PC-9 (cell line): ENCODE measurements around the gene TRIP13. TPM values are rescaled to one million over a fixed set of nuclear protein-coding genes. Genes with fewer than 3 reads are reported as not detected.
"Not testable (repeated sequence)": the region's sequence is repeated elsewhere in the genome, so short reads cannot be mapped to it uniquely, and the experiment has no call there.

Experiments used
- BruUV-seq: library from RNA; stranded (reverse); fragments of 400-500 nt; replicated peaks from 2 replicates; lab custom pipeline; 2021; lab: Mats Ljungman, UMichigan
- CTCF ChIA-PET: fragments of 300-600 bp; sonication (Branson Sonifier 250); formaldehyde crosslinking; loops from one replicate; lab custom pipeline; 2022; ENCODE audit warnings: antibody characterized with exemption; lab: Charles Lee
- POLR2A ChIA-PET: fragments of 300-600 bp; sonication (Branson Sonifier 250); formaldehyde crosslinking; loops from one replicate; lab custom pipeline; 2022; ENCODE audit warnings: antibody characterized with exemption; ENCODE audit not compliant: unreplicated experiment; lab: Charles Lee
- DNase-seq, 2 experiments: peaks; one replicate each; pipeline versions ENCODE4 v3.0.0 to v3.0.0-alpha.2; 2015 to 2022; ENCODE audit warnings: mixed read lengths in 1 of 2
- H2AFZ ChIP-seq: fragments of 200-600 bp; sonication (generic); 2 replicates; pipeline ENCODE4 v1.8.1; 2017; ENCODE audit warnings: antibody characterized with exemption
- H3F3A ChIP-seq: fragments of 200-600 bp; sonication (generic); 2 replicates; pipeline ENCODE4 v1.8.1; 2017; ENCODE audit warnings: antibody characterized with exemption, mild to moderate bottlenecking, low read depth; ENCODE audit not compliant: insufficient read depth
- H3K27ac ChIP-seq: fragments of 200-600 bp; sonication (generic); 2 replicates; pipeline ENCODE4 v1.6.1; 2016; ENCODE audit warnings: mixed run types
- H3K27me3 ChIP-seq: fragments of 200-600 bp; sonication (generic); 2 replicates; pipeline ENCODE4 v1.6.1; 2016; ENCODE audit warnings: low read depth, mixed run types; ENCODE audit not compliant: insufficient read depth
- H3K36me3 ChIP-seq: fragments of 200-600 bp; sonication (generic); 2 replicates; pipeline ENCODE4 v1.6.1; 2016; ENCODE audit warnings: low read depth, mixed run types
- H3K4me1 ChIP-seq: fragments of 200-600 bp; sonication (generic); replicated peaks from 2 replicates; pipeline ENCODE4 v1.6.1; 2016; ENCODE audit warnings: mixed run types; ENCODE audit not compliant: insufficient read depth
- H3K4me2 ChIP-seq: fragments of 200-600 bp; sonication (generic); 2 replicates; pipeline ENCODE4 v1.6.1; 2017; ENCODE audit warnings: mixed run types
- H3K4me3 ChIP-seq: fragments of 200-600 bp; sonication (generic); 2 replicates; pipeline ENCODE4 v1.6.1; 2016; ENCODE audit warnings: mixed run types
- H3K79me2 ChIP-seq: fragments of 200-600 bp; sonication (generic); 2 replicates; pipeline ENCODE4 v1.6.1; 2017; ENCODE audit warnings: low read depth, mixed run types
- H3K9me2 ChIP-seq: fragments of 200-600 bp; sonication (generic); 2 replicates; pipeline ENCODE4 v1.8.1; 2017; ENCODE audit warnings: mild to moderate bottlenecking; ENCODE audit not compliant: insufficient read depth
- H3K9me3 ChIP-seq: fragments of 200-600 bp; sonication (generic); 2 replicates; pipeline ENCODE4 v1.8.1; 2016; ENCODE audit warnings: low read depth; ENCODE audit not compliant: insufficient read depth
- H4K20me1 ChIP-seq: fragments of 200-600 bp; sonication (generic); 2 replicates; pipeline ENCODE4 v1.8.1; 2017; ENCODE audit not compliant: insufficient read depth
- EZH2 ChIP-seq: fragments of 200-600 bp; sonication (generic); IDR thresholded peaks from 2 replicates; pipeline ENCODE4 v1.8.0; 2017; ENCODE audit warnings: antibody characterized with exemption, low read depth
- intact Hi-C: fragments of 100-400 bp; cut with micrococcal nuclease; formaldehyde crosslinking; loops from one replicate; pipeline ENCODE4 v1.10.0; 2022; ENCODE audit not compliant: unreplicated experiment
- total RNA-seq: library from RNA; stranded (reverse); gene quantifications from 2 replicates; pipeline ENCODE4 v1.2.3, GENCODE V29; 2021
- TF ChIP-seq, protein P1 (sequence below): fragments of 200-600 bp; sonication (generic); conservative IDR thresholded peaks from 2 replicates; pipeline ENCODE4 v1.6.1; 2017; ENCODE audit warnings: mixed run types, antibody characterized with exemption, mild to moderate bottlenecking, moderate library complexity

Gene TRIP13
- total RNA-seq, 1 experiment from 2014 or later = 74.0 TPM

DNA sequence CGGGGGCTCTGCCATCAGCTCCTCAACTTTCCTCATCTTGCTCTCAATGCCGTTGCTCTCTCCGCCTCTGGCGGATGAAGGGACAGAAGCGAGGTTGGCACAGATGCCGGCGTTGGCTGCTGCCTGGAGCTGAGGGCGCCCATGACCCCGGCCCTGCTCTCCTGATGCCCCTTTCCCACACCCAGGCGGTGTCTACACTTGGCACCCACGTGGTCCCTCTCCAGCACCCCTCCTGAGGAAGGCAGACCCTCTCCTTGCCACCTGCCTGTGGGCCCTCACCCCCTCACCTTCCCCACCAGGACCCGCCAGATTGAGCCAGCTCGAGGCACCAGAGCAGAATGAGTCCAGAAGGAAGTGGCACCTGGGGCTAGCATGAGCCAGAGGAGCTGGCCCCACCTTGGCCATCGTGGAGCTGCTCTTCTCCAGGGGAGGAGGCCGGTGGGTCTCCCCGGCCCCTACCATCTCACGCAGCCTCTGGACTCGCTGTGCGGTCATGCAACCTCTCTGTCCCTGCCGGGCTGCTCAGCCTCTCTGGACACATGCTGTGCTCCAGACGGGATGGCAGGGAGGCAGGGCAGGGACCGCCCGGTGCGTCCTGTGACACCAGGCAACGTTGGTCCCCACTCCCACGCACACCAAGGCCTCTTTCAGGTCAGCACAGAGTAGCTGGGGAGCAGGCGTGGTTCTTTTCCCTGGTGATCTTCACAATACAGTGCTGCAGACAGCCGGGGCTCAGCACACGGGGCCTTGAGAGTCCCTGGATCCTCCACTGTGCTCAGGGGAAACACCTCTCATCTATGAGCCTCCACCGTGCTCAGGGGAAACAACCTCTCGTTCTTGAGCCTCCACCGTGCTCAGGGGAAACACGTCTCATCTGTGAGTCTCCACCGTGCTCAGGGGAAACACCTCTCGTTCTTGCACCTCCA lies 46.7 kb upstream of the TRIP13 start:
- BruUV-seq, H3F3A ChIP-seq, H2AFZ ChIP-seq, H3K4me3 ChIP-seq, DNase-seq, H3K4me2 ChIP-seq, H3K9me2 ChIP-seq, H4K20me1 ChIP-seq, H3K36me3 ChIP-seq, H3K4me1 ChIP-seq, H3K9me3 ChIP-seq, H3K79me2 ChIP-seq, POLR2A ChIA-PET, CTCF ChIA-PET, H3K27ac ChIP-seq: not testable (repeated sequence)
- H3K27me3 ChIP-seq = peaks cover 36% of the 10 kb centered on the region
- intact Hi-C loops = loop anchor here (2.0 kb wide), 1 partner anchor 89 kb away; no protein-coding TSS in a partner anchor

GRCh38 chr5:846602-847091 lies 46.0 kb upstream of the TRIP13 start:
- H3K4me3 ChIP-seq, POLR2A ChIA-PET, BruUV-seq, CTCF ChIA-PET, H3K9me3 ChIP-seq, H2AFZ ChIP-seq, H3K79me2 ChIP-seq, H3K4me2 ChIP-seq, H3K36me3 ChIP-seq, H3K27ac ChIP-seq, H3K9me2 ChIP-seq, H3F3A ChIP-seq, DNase-seq, H4K20me1 ChIP-seq, H3K4me1 ChIP-seq: not testable (repeated sequence)
- H3K27me3 ChIP-seq = peaks cover 38% of the 10 kb centered on the region
- intact Hi-C loops = loop anchor here (2.0 kb wide), 1 partner anchor 90 kb away; no protein-coding TSS in a partner anchor

GRCh38 chr5:847212-847611 lies 45.5 kb upstream of the TRIP13 start:
- H4K20me1 ChIP-seq, H3F3A ChIP-seq, H3K9me2 ChIP-seq, H3K79me2 ChIP-seq, BruUV-seq, DNase-seq, H3K9me3 ChIP-seq, H3K36me3 ChIP-seq, H3K4me3 ChIP-seq, H3K27ac ChIP-seq, H2AFZ ChIP-seq, H3K4me2 ChIP-seq, H3K4me1 ChIP-seq, CTCF ChIA-PET, POLR2A ChIA-PET: not testable (repeated sequence)
- peaks cover 43% of the 10 kb centered on the region for H3K27me3 ChIP-seq
- intact Hi-C loops = loop anchor here (2.0 kb wide), 1 partner anchor 90 kb away; no protein-coding TSS in a partner anchor

DNA sequence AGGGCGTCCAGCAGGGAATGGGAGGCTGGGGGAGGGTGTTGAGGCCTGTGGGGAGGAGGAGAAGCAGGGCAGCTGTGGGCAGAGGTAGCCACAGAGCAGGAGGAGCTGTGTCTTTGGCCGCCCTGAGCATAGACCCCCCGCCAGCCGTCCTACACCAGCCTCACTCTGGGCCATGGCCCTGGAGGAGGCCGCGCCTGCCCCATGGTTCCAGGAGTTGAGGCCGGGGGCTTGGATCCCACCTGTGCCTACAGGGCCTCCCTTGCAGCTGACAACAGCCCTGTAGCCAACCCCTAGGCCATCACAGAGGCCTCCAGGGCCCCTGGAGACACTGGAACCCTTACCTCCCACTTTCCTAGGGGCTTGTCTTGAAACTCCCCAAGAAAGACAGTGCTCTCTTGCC lies 44.9 kb upstream of the TRIP13 start:
- CTCF ChIA-PET, H3K9me2 ChIP-seq, H3K4me3 ChIP-seq, H3K9me3 ChIP-seq, H3K79me2 ChIP-seq, H3K36me3 ChIP-seq, BruUV-seq, DNase-seq, H3F3A ChIP-seq, H3K4me1 ChIP-seq, H4K20me1 ChIP-seq, POLR2A ChIA-PET, H2AFZ ChIP-seq, H3K27ac ChIP-seq, H3K4me2 ChIP-seq: not testable (repeated sequence)
- intact Hi-C loops = loop anchor here (2.0 kb wide), 1 partner anchor 91 kb away; no protein-coding TSS in a partner anchor
- H3K27me3 ChIP-seq = peaks cover 47% of the 10 kb centered on the region

GRCh38 chr5:848671-849111 lies 44.0 kb upstream of the TRIP13 start:
- no peaks in the 10 kb centered on the region for H4K20me1 ChIP-seq
- no peaks in the 10 kb centered on the region for H3K4me1 ChIP-seq
- no TSS peak for BruUV-seq
- H3K4me3 ChIP-seq = no peak overlapping the region
- H3K9me3 ChIP-seq = no peaks in the 10 kb centered on the region
- POLR2A ChIA-PET = no interaction called here
- H3K79me2 ChIP-seq = no peaks in the 10 kb centered on the region
- no peak overlapping the region for H3K4me2 ChIP-seq
- H3K27me3 ChIP-seq = peaks cover 47% of the 10 kb centered on the region
- no peak for DNase-seq
- intact Hi-C loops = no loop called here
- no peak overlapping the region for H3K27ac ChIP-seq
- no peaks in the 10 kb centered on the region for H3K36me3 ChIP-seq
- H2AFZ ChIP-seq = no peak overlapping the region
- CTCF ChIA-PET = no interaction called here
- H3K9me2 ChIP-seq = no peaks in the 10 kb centered on the region
- TF ChIP-seq, protein P1, sequence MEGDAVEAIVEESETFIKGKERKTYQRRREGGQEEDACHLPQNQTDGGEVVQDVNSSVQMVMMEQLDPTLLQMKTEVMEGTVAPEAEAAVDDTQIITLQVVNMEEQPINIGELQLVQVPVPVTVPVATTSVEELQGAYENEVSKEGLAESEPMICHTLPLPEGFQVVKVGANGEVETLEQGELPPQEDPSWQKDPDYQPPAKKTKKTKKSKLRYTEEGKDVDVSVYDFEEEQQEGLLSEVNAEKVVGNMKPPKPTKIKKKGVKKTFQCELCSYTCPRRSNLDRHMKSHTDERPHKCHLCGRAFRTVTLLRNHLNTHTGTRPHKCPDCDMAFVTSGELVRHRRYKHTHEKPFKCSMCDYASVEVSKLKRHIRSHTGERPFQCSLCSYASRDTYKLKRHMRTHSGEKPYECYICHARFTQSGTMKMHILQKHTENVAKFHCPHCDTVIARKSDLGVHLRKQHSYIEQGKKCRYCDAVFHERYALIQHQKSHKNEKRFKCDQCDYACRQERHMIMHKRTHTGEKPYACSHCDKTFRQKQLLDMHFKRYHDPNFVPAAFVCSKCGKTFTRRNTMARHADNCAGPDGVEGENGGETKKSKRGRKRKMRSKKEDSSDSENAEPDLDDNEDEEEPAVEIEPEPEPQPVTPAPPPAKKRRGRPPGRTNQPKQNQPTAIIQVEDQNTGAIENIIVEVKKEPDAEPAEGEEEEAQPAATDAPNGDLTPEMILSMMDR = no peak
- TF ChIP-seq EZH2 = no peak
- no peaks in the 10 kb centered on the region for H3F3A ChIP-seq
